Nephron progenitor cell (in vitro differentiated cells): Measurements from ENCODE around the gene GPRC5C.

Experiments used
- DNase-seq: peaks from one replicate; pipeline ENCODE4 v3.0.0; 2021
- H3K27ac Mint-ChIP-seq: 2 replicates; pipeline ENCODE4 v1.8.0; 2021; ENCODE audit warnings: mild to moderate bottlenecking, moderate library complexity, mixed read lengths
- H3K27me3 Mint-ChIP-seq: 2 replicates; pipeline ENCODE4 v1.8.0; 2021; ENCODE audit warnings: mild to moderate bottlenecking, low read depth, mixed read lengths; ENCODE audit not compliant: poor library complexity
- H3K36me3 Mint-ChIP-seq: 2 replicates; pipeline ENCODE4 v1.8.0; 2021; ENCODE audit warnings: low read depth, mixed read lengths
- H3K4me1 Mint-ChIP-seq: 2 replicates; pipeline ENCODE4 v1.8.0; 2021; ENCODE audit warnings: mixed read lengths
- H3K4me3 Mint-ChIP-seq: 2 replicates; pipeline ENCODE4 v1.8.0; 2021; ENCODE audit warnings: mild to moderate bottlenecking, moderate library complexity, mixed read lengths
- H3K9me3 Mint-ChIP-seq: 2 replicates; pipeline ENCODE4 v1.8.0; 2021; ENCODE audit warnings: mild to moderate bottlenecking, moderate library complexity, mixed read lengths
- TF ChIP-seq, protein P1 (sequence below): fragments of 200-600 bp; sonication (generic); IDR thresholded peaks from 2 replicates; pipeline ENCODE4 v1.5.0; 2021; ENCODE audit warnings: antibody characterized with exemption

GPRC5C gene

DNA sequence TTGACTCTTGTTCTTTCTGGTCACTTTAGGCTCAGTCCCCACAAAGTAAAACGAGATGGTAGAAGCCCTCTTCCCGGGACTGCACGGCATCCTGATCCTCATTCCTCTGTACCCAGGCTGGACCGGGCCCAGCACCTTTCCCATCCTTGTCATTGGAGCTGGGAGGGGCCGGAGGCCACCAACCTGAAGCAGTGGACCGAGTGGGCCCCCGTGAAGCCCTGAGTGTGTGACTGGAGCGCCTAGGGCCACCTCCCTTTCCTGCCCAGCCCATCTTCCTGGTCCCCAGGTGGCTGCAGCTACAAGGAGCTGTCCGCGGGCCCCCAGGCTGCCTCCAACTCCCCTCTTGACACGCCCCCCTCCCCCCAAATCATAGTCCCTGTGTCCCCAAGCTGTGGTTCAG lies 17.4 kb downstream of the GPRC5C start:
- no peak overlapping the region for H3K27ac Mint-ChIP-seq
- DNase-seq, result no peak
- H3K9me3 Mint-ChIP-seq, result no peaks in the 10 kb centered on the region
- H3K36me3 Mint-ChIP-seq, result peaks cover 38% of the 10 kb centered on the region
- no peak overlapping the region for H3K4me3 Mint-ChIP-seq
- TF ChIP-seq, protein P1, sequence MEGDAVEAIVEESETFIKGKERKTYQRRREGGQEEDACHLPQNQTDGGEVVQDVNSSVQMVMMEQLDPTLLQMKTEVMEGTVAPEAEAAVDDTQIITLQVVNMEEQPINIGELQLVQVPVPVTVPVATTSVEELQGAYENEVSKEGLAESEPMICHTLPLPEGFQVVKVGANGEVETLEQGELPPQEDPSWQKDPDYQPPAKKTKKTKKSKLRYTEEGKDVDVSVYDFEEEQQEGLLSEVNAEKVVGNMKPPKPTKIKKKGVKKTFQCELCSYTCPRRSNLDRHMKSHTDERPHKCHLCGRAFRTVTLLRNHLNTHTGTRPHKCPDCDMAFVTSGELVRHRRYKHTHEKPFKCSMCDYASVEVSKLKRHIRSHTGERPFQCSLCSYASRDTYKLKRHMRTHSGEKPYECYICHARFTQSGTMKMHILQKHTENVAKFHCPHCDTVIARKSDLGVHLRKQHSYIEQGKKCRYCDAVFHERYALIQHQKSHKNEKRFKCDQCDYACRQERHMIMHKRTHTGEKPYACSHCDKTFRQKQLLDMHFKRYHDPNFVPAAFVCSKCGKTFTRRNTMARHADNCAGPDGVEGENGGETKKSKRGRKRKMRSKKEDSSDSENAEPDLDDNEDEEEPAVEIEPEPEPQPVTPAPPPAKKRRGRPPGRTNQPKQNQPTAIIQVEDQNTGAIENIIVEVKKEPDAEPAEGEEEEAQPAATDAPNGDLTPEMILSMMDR, result no peak
- H3K4me1 Mint-ChIP-seq, result peaks cover 67% of the 10 kb centered on the region
- H3K27me3 Mint-ChIP-seq, result peaks cover 23% of the 10 kb centered on the region

DNA sequence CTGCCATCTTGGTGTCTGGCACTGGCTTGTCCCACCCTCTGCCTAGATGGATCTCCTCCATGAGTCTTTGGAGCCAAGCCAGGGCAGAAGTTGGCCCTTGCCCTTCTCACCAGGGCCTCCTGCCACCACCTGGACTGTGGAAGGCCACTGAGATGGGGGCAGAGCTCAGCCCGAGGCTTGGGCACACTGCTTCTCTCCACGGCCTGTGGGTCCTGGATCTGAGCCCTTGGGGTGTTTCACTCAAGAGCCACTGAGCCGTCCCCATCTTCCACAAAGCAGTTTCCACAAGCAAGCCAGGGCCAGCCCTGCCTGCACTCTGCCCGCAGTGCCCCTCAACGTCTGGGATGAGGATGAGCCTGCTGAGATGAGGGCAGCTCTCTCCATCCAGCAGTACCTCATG lies 17.9 kb downstream of the GPRC5C start:
- Mint-ChIP-seq H3K4me3 (no peak overlapping the region), H3K9me3 (no peaks in the 10 kb centered on the region), H3K27me3 (peaks cover 19% of the 10 kb centered on the region), H3K4me1 (peaks cover 67% of the 10 kb centered on the region), H3K27ac (no peak overlapping the region), H3K36me3 (peaks cover 33% of the 10 kb centered on the region)
- no peak for DNase-seq
- TF ChIP-seq, protein P1, result no peak

DNA sequence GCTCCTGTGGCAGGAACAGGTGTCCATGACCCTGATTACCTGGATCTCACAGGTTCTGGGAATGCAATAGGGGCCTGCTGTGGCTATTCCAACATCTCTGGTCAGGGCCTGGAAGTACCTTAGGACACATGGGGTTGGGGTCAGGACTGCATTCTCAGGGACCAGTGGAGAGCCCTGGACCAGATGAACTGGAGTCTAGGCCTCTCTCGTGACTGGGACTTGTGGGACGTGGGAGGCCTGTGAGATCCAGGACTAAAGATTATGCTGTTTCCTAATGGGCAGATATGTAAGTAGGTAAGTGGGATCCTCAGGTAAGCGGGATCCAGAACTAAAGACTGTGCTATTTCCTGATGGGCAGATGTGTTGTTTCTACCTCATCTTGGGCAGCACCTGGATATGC lies 18.3 kb downstream of the GPRC5C start:
- Mint-ChIP-seq H3K27me3 (peaks cover 19% of the 10 kb centered on the region), H3K27ac (no peak overlapping the region), H3K4me3 (no peak overlapping the region), H3K4me1 (peaks cover 68% of the 10 kb centered on the region), H3K36me3 (peaks cover 30% of the 10 kb centered on the region), H3K9me3 (no peaks in the 10 kb centered on the region)
- TF ChIP-seq, protein P1, result no peak
- DNase-seq, result no peak

DNA sequence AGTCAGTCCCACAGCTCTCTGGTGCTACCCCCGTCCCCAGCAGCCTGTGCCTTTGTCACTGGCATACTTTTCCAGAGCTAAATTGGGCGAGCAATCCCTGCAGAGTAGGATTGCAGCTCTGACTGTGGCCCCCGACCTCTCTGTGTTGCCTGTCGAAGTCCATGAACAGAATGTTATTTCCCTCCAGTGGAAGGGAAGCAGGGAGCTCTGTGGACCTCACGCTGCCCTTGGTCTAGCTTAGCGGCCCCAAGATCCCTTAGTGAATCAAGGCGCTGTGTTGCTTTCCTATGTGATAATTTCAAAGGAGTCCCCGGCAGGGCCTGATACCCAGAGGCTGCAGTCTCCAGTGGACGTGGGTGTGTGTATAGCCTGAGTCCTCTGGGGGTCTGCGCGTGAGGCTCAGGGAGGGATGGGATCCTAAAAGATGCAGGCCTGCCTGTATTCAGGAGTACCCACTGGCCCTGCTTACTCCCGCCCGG lies 19.1 kb downstream of the GPRC5C start:
- DNase-seq, result no peak
- Mint-ChIP-seq H3K36me3 (peaks cover 30% of the 10 kb centered on the region), H3K27me3 (peaks cover 19% of the 10 kb centered on the region), H3K27ac (no peak overlapping the region), H3K9me3 (no peaks in the 10 kb centered on the region), H3K4me1 (peaks cover 69% of the 10 kb centered on the region), H3K4me3 (no peak overlapping the region)
- TF ChIP-seq, protein P1, result no peak

DNA sequence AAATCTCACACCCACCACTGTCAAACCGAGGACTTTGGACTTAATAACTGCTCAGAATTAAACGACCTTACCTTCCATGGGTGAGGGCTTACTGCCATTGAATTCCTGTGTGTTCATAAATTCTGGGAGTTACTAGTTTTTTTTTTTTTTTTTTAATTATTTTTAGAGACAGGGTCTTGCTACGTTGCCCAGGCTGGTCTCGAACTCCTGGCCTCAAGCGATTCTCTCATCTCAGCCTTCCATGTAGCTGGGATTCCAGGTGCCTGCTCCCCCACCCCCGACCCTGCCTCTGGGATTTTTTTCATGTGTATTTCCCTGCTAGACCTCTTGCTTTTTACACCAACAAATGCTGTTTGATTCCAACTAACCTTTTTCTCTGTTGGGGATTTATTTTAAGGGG lies 19.7 kb downstream of the GPRC5C start:
- no peak overlapping the region for H3K27ac Mint-ChIP-seq
- peaks cover 19% of the 10 kb centered on the region for H3K27me3 Mint-ChIP-seq
- no peak for DNase-seq
- peaks cover 67% of the 10 kb centered on the region for H3K4me1 Mint-ChIP-seq
- TF ChIP-seq, protein P1, result no peak
- peaks cover 30% of the 10 kb centered on the region for H3K36me3 Mint-ChIP-seq
- no peaks in the 10 kb centered on the region for H3K9me3 Mint-ChIP-seq
- no peak overlapping the region for H3K4me3 Mint-ChIP-seq

DNA sequence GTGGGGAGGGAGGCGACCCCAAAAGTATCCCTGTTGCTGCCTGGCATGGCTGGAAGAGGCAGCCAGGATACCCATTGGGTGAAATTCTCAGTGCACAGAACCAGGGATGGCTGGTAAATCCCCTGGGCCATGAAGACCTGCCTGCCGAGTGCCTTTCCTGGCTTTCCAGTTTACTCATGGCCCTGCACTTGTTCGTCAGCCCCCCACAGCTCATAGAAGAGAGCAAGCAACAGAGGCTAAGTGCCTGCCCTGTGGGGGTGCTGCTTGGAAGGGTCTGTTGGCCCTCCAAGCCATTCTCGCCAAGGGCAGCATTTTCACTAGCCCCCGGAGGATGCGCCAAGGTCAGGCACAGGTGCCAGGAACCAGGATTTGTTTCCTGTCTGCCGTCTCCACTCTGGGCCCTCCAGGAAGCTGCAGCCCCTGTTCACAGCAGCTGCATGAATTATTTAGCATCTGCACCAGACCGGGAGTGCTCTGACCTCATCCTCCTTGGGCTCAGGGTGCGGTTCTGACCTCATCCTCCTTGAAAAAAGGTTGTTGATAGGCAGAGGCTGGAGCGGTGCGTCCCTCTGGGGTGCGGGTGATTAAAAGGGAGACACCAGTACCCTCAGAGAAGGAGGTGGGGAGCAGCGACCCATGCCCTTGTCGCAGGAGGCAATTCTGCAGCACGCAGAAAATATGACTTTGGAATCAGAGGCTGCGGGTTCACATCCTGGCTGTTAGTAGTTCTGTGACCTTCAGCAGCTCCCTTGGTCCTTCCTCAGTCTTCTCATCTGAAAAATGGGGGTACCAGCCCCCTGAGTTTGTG lies 20.3 kb downstream of the GPRC5C start:
- Mint-ChIP-seq H3K36me3 (peaks cover 23% of the 10 kb centered on the region), H3K4me1 (peaks cover 67% of the 10 kb centered on the region), H3K4me3 (peak overlapping the region; percentile 3), H3K9me3 (no peaks in the 10 kb centered on the region), H3K27me3 (peaks cover 25% of the 10 kb centered on the region), H3K27ac (no peak overlapping the region)
- DNase-seq, result no peak
- TF ChIP-seq, protein P1, result no peak
